H9 (cell line): Measurements from ENCODE around the gene PAX8. TPM values are rescaled to one million over a fixed set of nuclear protein-coding genes. Genes with fewer than 3 reads are reported as not detected.

Experiments
- DNase-seq: peaks from one replicate; pipeline ENCODE4 v3.0.0-alpha.2; 2017
- H2AFZ ChIP-seq: one replicate; pipeline ENCODE4 v1.6.1; 2013; ENCODE audit warnings: mild to moderate bottlenecking, low read length, control low read depth, moderate library complexity
- H2AK5ac ChIP-seq: 2 replicates; pipeline ENCODE4 v1.6.1; 2013; ENCODE audit warnings: low read length, control low read depth, mixed read lengths; ENCODE audit not compliant: insufficient read length
- H2BK120ac ChIP-seq: one replicate; pipeline ENCODE4 v1.6.1; 2013; ENCODE audit warnings: low read depth, mild to moderate bottlenecking, low read length, control low read depth, inconsistent platforms; ENCODE audit not compliant: poor library complexity, severe bottlenecking
- H2BK12ac ChIP-seq: 2 replicates; pipeline ENCODE4 v1.6.1; 2013; ENCODE audit warnings: low read length, control low read depth, mixed read lengths, low read depth; ENCODE audit not compliant: insufficient read length
- H2BK15ac ChIP-seq: 2 replicates; pipeline ENCODE4 v1.6.1; 2013; ENCODE audit warnings: low read depth, low read length, control low read depth
- H2BK20ac ChIP-seq: one replicate; pipeline ENCODE4 v1.6.1; 2013; ENCODE audit warnings: low read depth, mild to moderate bottlenecking, low read length, control low read depth, inconsistent platforms; ENCODE audit not compliant: poor library complexity, severe bottlenecking
- H2BK5ac ChIP-seq: 2 replicates; pipeline ENCODE4 v1.6.1; 2013; ENCODE audit warnings: low read length, control low read depth, mixed read lengths; ENCODE audit not compliant: insufficient read length
- H3K14ac ChIP-seq: 2 replicates; pipeline ENCODE4 v1.6.1; 2013; ENCODE audit warnings: low read length, control low read depth; ENCODE audit not compliant: insufficient read depth
- H3K18ac ChIP-seq: 2 replicates; pipeline ENCODE4 v1.6.1; 2013; ENCODE audit warnings: low read depth, mild to moderate bottlenecking, mixed read lengths, low read length, control low read depth; ENCODE audit not compliant: insufficient read length
- H3K23ac ChIP-seq: 2 replicates; pipeline ENCODE4 v1.6.1; 2013; ENCODE audit warnings: low read length, control low read depth, mixed read lengths, low read depth; ENCODE audit not compliant: insufficient read length
- H3K23me2 ChIP-seq: 2 replicates; pipeline ENCODE4 v1.6.1; 2013; ENCODE audit warnings: low read depth, mild to moderate bottlenecking, mixed read lengths, low read length, control low read depth; ENCODE audit not compliant: insufficient read length, poor library complexity, severe bottlenecking
- H3K27ac ChIP-seq: 2 replicates; pipeline ENCODE4 v1.5.1; 2013; ENCODE audit warnings: low read length, control low read depth, mixed read lengths, low read depth; ENCODE audit not compliant: insufficient read length
- H3K27me3 ChIP-seq: 2 replicates; pipeline ENCODE4 v1.6.1; 2013; ENCODE audit warnings: low read length, control low read depth, inconsistent platforms; ENCODE audit not compliant: insufficient read depth
- H3K4ac ChIP-seq: 2 replicates; pipeline ENCODE4 v1.6.1; 2013; ENCODE audit warnings: low read depth, mild to moderate bottlenecking, control low read depth, inconsistent platforms, low read length, moderate library complexity
- H3K4me1 ChIP-seq: 2 replicates; pipeline ENCODE4 v1.6.1; 2013; ENCODE audit warnings: low read length, control low read depth, inconsistent platforms; ENCODE audit not compliant: insufficient read depth
- H3K4me2 ChIP-seq: 2 replicates; pipeline ENCODE4 v1.6.1; 2013; ENCODE audit warnings: low read length, control low read depth, mixed read lengths; ENCODE audit not compliant: insufficient read length, insufficient read depth
- H3K56ac ChIP-seq: 2 replicates; pipeline ENCODE4 v1.6.1; 2013; ENCODE audit warnings: low read depth, mild to moderate bottlenecking, mixed read lengths, low read length, control low read depth; ENCODE audit not compliant: insufficient read length
- H3K79me1 ChIP-seq: 2 replicates; pipeline ENCODE4 v1.6.1; 2013; ENCODE audit warnings: low read depth, mild to moderate bottlenecking, moderate library complexity, low read length, control low read depth, inconsistent platforms; ENCODE audit not compliant: insufficient read depth, poor library complexity, severe bottlenecking
- H3K79me2 ChIP-seq: 2 replicates; pipeline ENCODE4 v1.6.1; 2013; ENCODE audit warnings: low read length, control low read depth, inconsistent platforms; ENCODE audit not compliant: insufficient read depth
- H3K9ac ChIP-seq: 2 replicates; pipeline ENCODE4 v1.6.1; 2013; ENCODE audit warnings: low read length, control low read depth, mixed read lengths; ENCODE audit not compliant: insufficient read length; ENCODE audit errors: extremely low read depth
- H3K9me3 ChIP-seq: one replicate; pipeline ENCODE4 v1.6.1; 2013; ENCODE audit warnings: low read depth, low read length, inconsistent platforms; ENCODE audit not compliant: control insufficient read depth
- H3T11ph ChIP-seq: one replicate; pipeline ENCODE4 v1.6.1; 2013; ENCODE audit warnings: mild to moderate bottlenecking, low read length, control low read depth, inconsistent platforms
- H4K20me1 ChIP-seq: one replicate; pipeline ENCODE4 v1.6.1; 2013; ENCODE audit not compliant: control insufficient read depth, insufficient read length, insufficient read depth
- H4K5ac ChIP-seq: 2 replicates; pipeline ENCODE4 v1.6.1; 2013; ENCODE audit warnings: low read depth, mild to moderate bottlenecking, mixed read lengths, low read length, control low read depth; ENCODE audit not compliant: insufficient read length
- H4K8ac ChIP-seq: replicated peaks from 2 replicates; pipeline ENCODE4 v1.6.1; 2013; ENCODE audit warnings: low read length, control low read depth, mixed read lengths, low read depth; ENCODE audit not compliant: insufficient read length
- H4K91ac ChIP-seq: 2 replicates; pipeline ENCODE4 v1.6.1; 2013; ENCODE audit warnings: low read depth, mild to moderate bottlenecking, moderate library complexity, mixed read lengths, low read length, control low read depth; ENCODE audit not compliant: insufficient read length
- H3K27ac Mint-ChIP-seq, 3 experiments: 2 replicates in 2 of 3; 3 replicates in 1 of 3; pipeline ENCODE4 v1.8.0; 2020 to 2021; ENCODE audit warnings: mixed read lengths in 3 of 3, mild to moderate bottlenecking in 1 of 3, moderate library complexity in 1 of 3
- H3K27me3 Mint-ChIP-seq: 2 replicates; pipeline ENCODE4 v1.8.0; 2021; ENCODE audit warnings: low read depth, mild to moderate bottlenecking, moderate library complexity, mixed read lengths
- H3K36me3 Mint-ChIP-seq, 3 experiments: 2 replicates in 2 of 3; 3 replicates in 1 of 3; pipeline ENCODE4 v1.8.0; 2020 to 2021; ENCODE audit warnings: low read depth in 3 of 3, mixed read lengths in 3 of 3; ENCODE audit not compliant: insufficient read depth in 1 of 3
- H3K4me1 Mint-ChIP-seq, 2 experiments: 2 replicates each; pipeline ENCODE4 v1.8.0; 2020; ENCODE audit warnings: mixed read lengths in 2 of 2
- H3K4me3 Mint-ChIP-seq, 2 experiments: 2 replicates in 1 of 2; 3 replicates in 1 of 2; pipeline ENCODE4 v1.8.0; 2020 to 2021; ENCODE audit warnings: mild to moderate bottlenecking in 2 of 2, mixed read lengths in 2 of 2, moderate library complexity in 1 of 2
- H3K9me3 Mint-ChIP-seq, 2 experiments: 2 replicates in 1 of 2; 3 replicates in 1 of 2; pipeline ENCODE4 v1.8.0; 2020; ENCODE audit warnings: mild to moderate bottlenecking in 2 of 2, mixed read lengths in 2 of 2, moderate library complexity in 1 of 2
- WGBS: extraction: QIAGEN DNeasy Blood & Tissue Kit; methylation state at CpG from one replicate; pipeline ENCODE4 v1.1.7; 2013; ENCODE audit warnings: missing lambda C conversion rate, low lambda C conversion rate, mixed read lengths; ENCODE audit not compliant: insufficient read length; ENCODE audit errors: extremely low coverage; 5-methylcytosine and 5-hydroxymethylcytosine counted together
- total RNA-seq: library from RNA; stranded (reverse); gene quantifications from 2 replicates; pipeline ENCODE4 v1.2.1, GENCODE V29; 2021
- TF ChIP-seq, protein P1 (sequence below): fragments of 200-600 bp; sonication (generic); conservative IDR thresholded peaks from 3 replicates; pipeline ENCODE4 v1.8.0; 2021; ENCODE audit warnings: antibody characterized with exemption, mild to moderate bottlenecking

The PAX8 gene
- total RNA-seq, 1 experiment from 2014 or later = not detected

GRCh38 chr2:113257516-113258264 lies 21.0 kb downstream of the PAX8 start:
- H3K27ac Mint-ChIP-seq = no peak overlapping the region
- Histone ChIP-seq H3K23me2 (no peaks in the 10 kb centered on the region), H3K14ac (no peak overlapping the region), H2BK5ac (no peak overlapping the region), H3K9me3 (no peaks in the 10 kb centered on the region), H3K79me1 (no peaks in the 10 kb centered on the region), H3K23ac (no peak overlapping the region), H2BK20ac (no peak overlapping the region), H3K4ac (no peak overlapping the region), H3K4me2 (no peak overlapping the region), H2AFZ (no peak overlapping the region), H3K9ac (no peak overlapping the region), H3K4me1 (peaks cover 2% of the 10 kb centered on the region; the same call in 1 of the 2 replicates), H3T11ph (no peak overlapping the region), H3K79me2 (no peaks in the 10 kb centered on the region), H3K27ac (no peak overlapping the region), H3K18ac (no peak overlapping the region), H2BK15ac (no peak overlapping the region), H2AK5ac (no peak overlapping the region), H2BK12ac (no peak overlapping the region), H4K20me1 (no peaks in the 10 kb centered on the region), H2BK120ac (no peak overlapping the region), H4K91ac (no peak overlapping the region), H4K5ac (no peak overlapping the region), H3K56ac (no peak overlapping the region), H4K8ac (no peak overlapping the region), H3K27me3 (no peaks in the 10 kb centered on the region)
- no peaks in the 10 kb centered on the region; a peak in 1 of 7 replicates for H3K36me3 Mint-ChIP-seq
- peaks cover 10 to 19% of the 10 kb centered on the region in 2 experiments for H3K4me1 Mint-ChIP-seq
- H3K4me3 Mint-ChIP-seq = no peak overlapping the region
- no CpG with 5 or more reads among the region's 7 CpGs for WGBS
- no peak for DNase-seq
- peaks cover 56% of the 10 kb centered on the region for H3K27me3 Mint-ChIP-seq
- TF ChIP-seq, protein P1, sequence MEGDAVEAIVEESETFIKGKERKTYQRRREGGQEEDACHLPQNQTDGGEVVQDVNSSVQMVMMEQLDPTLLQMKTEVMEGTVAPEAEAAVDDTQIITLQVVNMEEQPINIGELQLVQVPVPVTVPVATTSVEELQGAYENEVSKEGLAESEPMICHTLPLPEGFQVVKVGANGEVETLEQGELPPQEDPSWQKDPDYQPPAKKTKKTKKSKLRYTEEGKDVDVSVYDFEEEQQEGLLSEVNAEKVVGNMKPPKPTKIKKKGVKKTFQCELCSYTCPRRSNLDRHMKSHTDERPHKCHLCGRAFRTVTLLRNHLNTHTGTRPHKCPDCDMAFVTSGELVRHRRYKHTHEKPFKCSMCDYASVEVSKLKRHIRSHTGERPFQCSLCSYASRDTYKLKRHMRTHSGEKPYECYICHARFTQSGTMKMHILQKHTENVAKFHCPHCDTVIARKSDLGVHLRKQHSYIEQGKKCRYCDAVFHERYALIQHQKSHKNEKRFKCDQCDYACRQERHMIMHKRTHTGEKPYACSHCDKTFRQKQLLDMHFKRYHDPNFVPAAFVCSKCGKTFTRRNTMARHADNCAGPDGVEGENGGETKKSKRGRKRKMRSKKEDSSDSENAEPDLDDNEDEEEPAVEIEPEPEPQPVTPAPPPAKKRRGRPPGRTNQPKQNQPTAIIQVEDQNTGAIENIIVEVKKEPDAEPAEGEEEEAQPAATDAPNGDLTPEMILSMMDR = no peak
- no peaks in the 10 kb centered on the region; a peak in 2 of 5 replicates for H3K9me3 Mint-ChIP-seq
